HepG2 (cell line): ENCODE measurements around the gene DUSP23. TPM values are rescaled to one million over a fixed set of nuclear protein-coding genes. Genes with fewer than 3 reads are reported as not detected.

Source experiments
- ATAC-seq: fragments of 200-7000 bp; cut with Tn5 transposase; 3 replicates; pipeline ENCODE4 v1.9.1; 2020; ENCODE audit warnings: mild to moderate bottlenecking, moderate library complexity
- BruUV-seq: library from RNA; stranded (reverse); fragments of 400-500 nt; replicated peaks from 2 replicates; lab custom pipeline; 2021; lab: Mats Ljungman, UMichigan
- CTCF ChIA-PET: fragments of 300-600 bp; formaldehyde crosslinking; extraction: SDS; loops from one replicate; lab custom pipeline; 2021; ENCODE audit warnings: low total read pairs, inconsistent platforms, low intra/inter-chr PET ratio; lab: Yijun Ruan, JAX
- POLR2A ChIA-PET: fragments of 350-600 bp; sonication (Branson Sonifier 250); formaldehyde crosslinking; loops from one replicate; lab custom pipeline; 2020; ENCODE audit warnings: antibody characterized with exemption, inconsistent platforms; lab: Yijun Ruan, JAX
- DNase-seq: peaks from one replicate; pipeline ENCODE4 v3.0.0-alpha.2; 2015; ENCODE audit warnings: low spot score
- FAIRE-seq: peaks from 3 replicates; lab custom pipeline; 2011; peaks lifted over from hg19 to GRCh38; lab: Jason Lieb, UNC
- H2AFZ ChIP-seq: one replicate; pipeline ENCODE4 v1.6.1; 2011; ENCODE audit warnings: low read length, inconsistent platforms
- H3K27ac ChIP-seq: fragments of 300-600 bp; 3 replicates; pipeline ENCODE4 v1.8.0; 2011; ENCODE audit warnings: mixed run types, mild to moderate bottlenecking, mixed read lengths, low read length, inconsistent platforms; ENCODE audit not compliant: insufficient read depth; ENCODE audit errors: extremely low read length
- H3K27me3 ChIP-seq, 2 experiments: fragments of 200-600 bp in 1 of 2; 2 replicates in 1 of 2; 3 replicates in 1 of 2; pipeline versions ENCODE4 v1.6.0 to v1.8.0; 2011; ENCODE audit warnings: low read length in 2 of 2, mild to moderate bottlenecking in 2 of 2, moderate library complexity in 2 of 2, inconsistent platforms in 1 of 2; ENCODE audit not compliant: insufficient read depth in 2 of 2, control insufficient read depth in 1 of 2
- H3K36me3 ChIP-seq, 2 experiments: fragments of 200-600 bp in 1 of 2; replicated peaks in 1 of 2; 2 replicates in 1 of 2; 3 replicates in 1 of 2; pipeline versions ENCODE4 v1.5.1 to v1.8.0; 2011; ENCODE audit warnings: low read length in 2 of 2, inconsistent platforms in 1 of 2; ENCODE audit not compliant: insufficient read depth in 2 of 2, control insufficient read depth in 1 of 2
- H3K4me1 ChIP-seq: 2 replicates; pipeline ENCODE4 v1.5.1; 2012; ENCODE audit warnings: low read length, inconsistent platforms; ENCODE audit not compliant: insufficient read depth
- H3K4me2 ChIP-seq: 2 replicates; pipeline ENCODE4 v1.6.0; 2011; ENCODE audit warnings: low read depth, low read length, inconsistent platforms
- H3K4me3 ChIP-seq, 3 experiments: fragments of 200-600 bp in 1 of 3; sonication (generic), shearing (Covaris generic) in 1 of 3; replicated peaks in 1 of 3; 2 replicates each; pipeline ENCODE4 v1.5.1; 2011 to 2016; ENCODE audit warnings: low read length in 3 of 3, inconsistent platforms in 2 of 3, low read depth in 2 of 3, mild to moderate bottlenecking in 2 of 3, control low read depth in 1 of 3, mixed read lengths in 1 of 3; ENCODE audit not compliant: insufficient read depth in 1 of 3
- H3K79me2 ChIP-seq: one replicate; pipeline ENCODE4 v1.6.1; 2011; ENCODE audit warnings: low read length, inconsistent platforms; ENCODE audit not compliant: insufficient read depth
- H3K9ac ChIP-seq: 2 replicates; pipeline ENCODE4 v1.6.0; 2011; ENCODE audit warnings: mild to moderate bottlenecking, low read depth, low read length, inconsistent platforms; ENCODE audit not compliant: insufficient read depth
- H3K9me3 ChIP-seq: 2 replicates; pipeline ENCODE4 v1.5.1; 2012; ENCODE audit warnings: mild to moderate bottlenecking, low read length
- H4K20me1 ChIP-seq: 2 replicates; pipeline ENCODE4 v1.6.0; 2011; ENCODE audit warnings: inconsistent platforms, mild to moderate bottlenecking, low read length, moderate library complexity; ENCODE audit not compliant: insufficient read depth
- CENPT ChIP-seq: sonication (generic); formaldehyde crosslinking; IDR thresholded peaks from 2 replicates; pipeline ENCODE4 v1.8.0; 2022; ENCODE audit warnings: low read depth, mild to moderate bottlenecking, moderate library complexity, missing genetic modification reagents
- CHCHD3 ChIP-seq: sonication (generic); formaldehyde crosslinking; IDR thresholded peaks from 2 replicates; pipeline ENCODE4 v1.8.0; 2022; ENCODE audit warnings: mild to moderate bottlenecking, missing genetic modification reagents, moderate library complexity
- EZH2 ChIP-seq: conservative IDR thresholded peaks from 2 replicates; pipeline ENCODE4 v1.6.1; 2012; ENCODE audit warnings: mild to moderate bottlenecking, low read depth, low read length, moderate library complexity
- ISX ChIP-seq: sonication (generic); formaldehyde crosslinking; conservative IDR thresholded peaks from 2 replicates; pipeline ENCODE4 v1.5.0; 2020; ENCODE audit warnings: missing genetic modification reagents
- KDM2A ChIP-seq: sonication (generic); formaldehyde crosslinking; IDR thresholded peaks from 2 replicates; pipeline ENCODE4 v1.4.0; 2020; ENCODE audit warnings: low read depth, missing genetic modification reagents, borderline replicate concordance
- MAFF ChIP-seq: IDR thresholded peaks from 2 replicates; pipeline ENCODE4 v1.6.1; 2011; ENCODE audit warnings: low read depth, low read length, improper control_type of control experiment
- MAFK ChIP-seq, 2 experiments: IDR thresholded peaks in 1 of 2; conservative IDR thresholded peaks in 1 of 2; 2 replicates each; pipeline ENCODE4 v1.6.1; 2011; ENCODE audit warnings: improper control_type of control experiment in 2 of 2, low read length in 2 of 2
- NR3C1 ChIP-seq: sonication (generic); formaldehyde crosslinking; IDR thresholded peaks from 2 replicates; pipeline ENCODE4 v1.4.0; 2020; ENCODE audit warnings: missing genetic modification reagents
- RFXAP ChIP-seq: sonication (generic); formaldehyde crosslinking; IDR thresholded peaks from 2 replicates; pipeline ENCODE4 v1.4.0; 2020; ENCODE audit warnings: missing genetic modification reagents, borderline replicate concordance
- RORA ChIP-seq: sonication (generic); formaldehyde crosslinking; IDR thresholded peaks from 2 replicates; pipeline ENCODE4 v1.5.0; 2020; ENCODE audit warnings: mild to moderate bottlenecking, missing genetic modification reagents, moderate library complexity
- ZNF101 ChIP-seq: sonication (generic); formaldehyde crosslinking; IDR thresholded peaks from 2 replicates; pipeline ENCODE4 v1.4.0; 2020; ENCODE audit warnings: mild to moderate bottlenecking, low read depth, missing genetic modification reagents, borderline replicate concordance
- ZNF543 ChIP-seq: sonication (generic); formaldehyde crosslinking; IDR thresholded peaks from 2 replicates; pipeline ENCODE4 v1.4.0; 2020; ENCODE audit warnings: mild to moderate bottlenecking, missing genetic modification reagents
- ZNF678 ChIP-seq: sonication (generic); formaldehyde crosslinking; IDR thresholded peaks from 2 replicates; pipeline ENCODE4 v1.4.0; 2020; ENCODE audit warnings: mild to moderate bottlenecking, missing genetic modification reagents
- ZNF737 ChIP-seq: sonication (generic); formaldehyde crosslinking; IDR thresholded peaks from 2 replicates; pipeline ENCODE4 v1.5.0; 2020; ENCODE audit warnings: missing genetic modification reagents, mild to moderate bottlenecking, borderline replicate concordance
- ZNF761 ChIP-seq: sonication (generic); formaldehyde crosslinking; conservative IDR thresholded peaks from 2 replicates; pipeline ENCODE4 v1.4.0; 2020; ENCODE audit warnings: mild to moderate bottlenecking, missing genetic modification reagents
- ZNF788 ChIP-seq: sonication (generic); formaldehyde crosslinking; IDR thresholded peaks from 2 replicates; pipeline ENCODE4 v1.5.0; 2020; ENCODE audit warnings: mild to moderate bottlenecking, missing genetic modification reagents, borderline replicate concordance
- WGBS: methylation state at CpG from one replicate; pipeline ENCODE4 v1.1.6; 2017; ENCODE audit warnings: low lambda C conversion rate; 5-methylcytosine and 5-hydroxymethylcytosine counted together
- in situ Hi-C: cut with HindIII; loops from 2 replicates; pipeline ENCODE4 v1.10.0; 2017; ENCODE audit warnings: low pct_unique_long_range_greater_than_20kb; ENCODE audit not compliant: extremely low pct_ligation_motif_present
- intact Hi-C: fragments of 100-400 bp; cut with micrococcal nuclease; formaldehyde crosslinking; loops from one replicate; pipeline ENCODE4 v1.10.0; 2022; ENCODE audit not compliant: unreplicated experiment
- polyA plus RNA-seq, 8 experiments: library from polyadenylated mRNA; depleted of rRNA in 3 of 8; stranded (reverse) in 7 of 8; unstranded in 1 of 8; fragments of >200 nt; fragmentation: Illumina TruSeq in 4 of 8; extraction: Trizol in 4 of 8; gene quantifications; 2 replicates each; pipeline versions ENCODE4 v1.2.1 to v1.2.3, GENCODE V29; 2011 to 2016; ENCODE audit warnings: low read depth in 4 of 8, missing spikeins in 1 of 8, mixed read lengths in 1 of 8; ENCODE audit not compliant: insufficient read depth in 1 of 8
- total RNA-seq, 5 experiments: library from RNA; depleted of rRNA; stranded (reverse); fragments of >200 nt; fragmentation: Illumina TruSeq; extraction: Trizol; gene quantifications; 2 replicates each; pipeline ENCODE4 v1.2.3, GENCODE V29; 2016; ENCODE audit warnings: low read depth in 1 of 5
- TF ChIP-seq, protein P1 (sequence below): sonication (generic); formaldehyde crosslinking; IDR thresholded peaks from 2 replicates; pipeline ENCODE4 v1.8.1; 2023; ENCODE audit warnings: mild to moderate bottlenecking, missing genetic modification reagents, borderline replicate concordance

DUSP23 gene
- total and polyA plus RNA-seq, 2 of the 13 experiments (the other 11 are each of a cell fraction or from before 2014, with no cell fraction given): not detected

GRCh38 chr1:159748370-159748769 is 32.4 kb upstream of the DUSP23 start:
- Histone ChIP-seq H3K27ac (no peak overlapping the region), H3K4me3 (no peak overlapping the region), H2AFZ (no peak overlapping the region), H3K4me2 (no peak overlapping the region), H3K36me3 (no peaks in the 10 kb centered on the region), H4K20me1 (no peaks in the 10 kb centered on the region), H3K9ac (no peak overlapping the region), H3K79me2 (no peaks in the 10 kb centered on the region), H3K4me1 (no peaks in the 10 kb centered on the region), H3K27me3 (no peaks in the 10 kb centered on the region), H3K9me3 (no peaks in the 10 kb centered on the region)
- BruUV-seq: no TSS peak
- DNase-seq (no peak), FAIRE-seq (no peak), ATAC-seq (no peak)
- TF ChIP-seq ZNF543: no peak
- no peak for TF ChIP-seq ZNF678
- TF ChIP-seq ISX (CRISPR knock-in tag): no peak
- TF ChIP-seq ZNF737: no peak
- WGBS: 50% methylated on average over 1 of the region's 1 CpG
- intact Hi-C loops: no loop called here
- POLR2A ChIA-PET: no interaction called here
- in situ Hi-C loops: no loop called here
- CTCF ChIA-PET: no interaction called here

- FAIRE-seq (no peak), DNase-seq (no peak), ATAC-seq (no peak)
- Histone ChIP-seq H3K4me3 (no peak overlapping the region), H3K27me3 (no peaks in the 10 kb centered on the region), H3K79me2 (no peaks in the 10 kb centered on the region), H3K4me2 (no peak overlapping the region), H3K4me1 (no peaks in the 10 kb centered on the region), H3K9ac (no peak overlapping the region), H3K9me3 (no peaks in the 10 kb centered on the region), H3K36me3 (no peaks in the 10 kb centered on the region), H3K27ac (no peak overlapping the region), H2AFZ (no peak overlapping the region), H4K20me1 (no peaks in the 10 kb centered on the region)
- CTCF ChIA-PET: no interaction called here
- TF ChIP-seq MAFF (peak; percentile 46; the same call in 1 of the 2 replicates), RORA (no peak), ZNF761 (CRISPR knock-in tag) (no peak), CHCHD3 (CRISPR knock-in tag) (no peak), EZH2 (no peak), CENPT (CRISPR knock-in tag) (no peak), ZNF101 (CRISPR knock-in tag) (no peak), MAFK (conservative IDR thresholded peaks at IDR 0.05 in 1 of 2, IDR thresholded peaks at IDR 0.05 in 1 of 2; ENCODE audit: low read length in 2 of 2) (peak; percentile 38 to 66; a peak in 3 of 4 replicates), KDM2A (no peak), ZNF788 (CRISPR knock-in tag) (no peak), NR3C1 (no peak), RFXAP (CRISPR knock-in tag) (no peak)
- TF ChIP-seq, protein P1, sequence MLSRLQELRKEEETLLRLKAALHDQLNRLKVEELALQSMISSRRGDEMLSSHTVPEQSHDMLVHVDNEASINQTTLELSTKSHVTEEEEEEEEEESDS (CRISPR knock-in tag): no peak
- BruUV-seq: no TSS peak
- in situ Hi-C loops (no loop called here), intact Hi-C loops (no loop called here)
- POLR2A ChIA-PET: no interaction called here
- WGBS: 20% methylated on average over 2 of the region's 2 CpGs
Measured at GRCh38 chr1:159749630-159750029, 31.1 kb upstream of the DUSP23 start.
